ENCODE results near the gene IQGAP3.

DNA sequence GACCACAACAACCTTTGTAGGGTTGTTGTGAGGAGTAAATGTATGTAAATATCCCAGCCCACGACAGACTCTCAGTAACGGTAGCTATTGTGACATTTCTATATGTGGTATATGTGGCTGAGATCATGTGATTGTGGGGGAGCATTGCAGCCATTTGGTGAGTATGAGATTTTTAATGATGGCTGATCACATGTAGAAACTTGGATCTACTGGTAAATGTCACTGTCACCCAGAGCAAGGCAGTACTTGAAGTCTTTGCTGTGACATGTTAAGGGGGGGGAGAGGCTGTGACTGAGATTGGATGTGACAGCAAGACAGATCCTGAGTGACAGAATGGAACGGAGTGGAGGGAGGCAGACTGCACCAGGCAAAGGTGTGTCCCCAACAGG is 47.9 kb downstream of the IQGAP3 start:
- TF ChIP-seq, protein P1, sequence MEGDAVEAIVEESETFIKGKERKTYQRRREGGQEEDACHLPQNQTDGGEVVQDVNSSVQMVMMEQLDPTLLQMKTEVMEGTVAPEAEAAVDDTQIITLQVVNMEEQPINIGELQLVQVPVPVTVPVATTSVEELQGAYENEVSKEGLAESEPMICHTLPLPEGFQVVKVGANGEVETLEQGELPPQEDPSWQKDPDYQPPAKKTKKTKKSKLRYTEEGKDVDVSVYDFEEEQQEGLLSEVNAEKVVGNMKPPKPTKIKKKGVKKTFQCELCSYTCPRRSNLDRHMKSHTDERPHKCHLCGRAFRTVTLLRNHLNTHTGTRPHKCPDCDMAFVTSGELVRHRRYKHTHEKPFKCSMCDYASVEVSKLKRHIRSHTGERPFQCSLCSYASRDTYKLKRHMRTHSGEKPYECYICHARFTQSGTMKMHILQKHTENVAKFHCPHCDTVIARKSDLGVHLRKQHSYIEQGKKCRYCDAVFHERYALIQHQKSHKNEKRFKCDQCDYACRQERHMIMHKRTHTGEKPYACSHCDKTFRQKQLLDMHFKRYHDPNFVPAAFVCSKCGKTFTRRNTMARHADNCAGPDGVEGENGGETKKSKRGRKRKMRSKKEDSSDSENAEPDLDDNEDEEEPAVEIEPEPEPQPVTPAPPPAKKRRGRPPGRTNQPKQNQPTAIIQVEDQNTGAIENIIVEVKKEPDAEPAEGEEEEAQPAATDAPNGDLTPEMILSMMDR (IDR thresholded peaks at IDR 0.05): no peak
- TF ChIP-seq POLR2A (IDR thresholded peaks at IDR 0.05; ENCODE audit: low read depth): no peak
- no peak for TF ChIP-seq EP300 (IDR thresholded peaks at IDR 0.05)

Data from esophagus muscularis mucosa (tissue), 4 donors.